IPS DF 4.7 (cell line): ENCODE results near the gene GLI3.

Experiments
- DNase-seq: peaks from one replicate; pipeline ENCODE4 v3.0.0-alpha.2; 2013; ENCODE audit warnings: low spot score; ENCODE audit errors: extremely low read depth

Gene GLI3

DNA sequence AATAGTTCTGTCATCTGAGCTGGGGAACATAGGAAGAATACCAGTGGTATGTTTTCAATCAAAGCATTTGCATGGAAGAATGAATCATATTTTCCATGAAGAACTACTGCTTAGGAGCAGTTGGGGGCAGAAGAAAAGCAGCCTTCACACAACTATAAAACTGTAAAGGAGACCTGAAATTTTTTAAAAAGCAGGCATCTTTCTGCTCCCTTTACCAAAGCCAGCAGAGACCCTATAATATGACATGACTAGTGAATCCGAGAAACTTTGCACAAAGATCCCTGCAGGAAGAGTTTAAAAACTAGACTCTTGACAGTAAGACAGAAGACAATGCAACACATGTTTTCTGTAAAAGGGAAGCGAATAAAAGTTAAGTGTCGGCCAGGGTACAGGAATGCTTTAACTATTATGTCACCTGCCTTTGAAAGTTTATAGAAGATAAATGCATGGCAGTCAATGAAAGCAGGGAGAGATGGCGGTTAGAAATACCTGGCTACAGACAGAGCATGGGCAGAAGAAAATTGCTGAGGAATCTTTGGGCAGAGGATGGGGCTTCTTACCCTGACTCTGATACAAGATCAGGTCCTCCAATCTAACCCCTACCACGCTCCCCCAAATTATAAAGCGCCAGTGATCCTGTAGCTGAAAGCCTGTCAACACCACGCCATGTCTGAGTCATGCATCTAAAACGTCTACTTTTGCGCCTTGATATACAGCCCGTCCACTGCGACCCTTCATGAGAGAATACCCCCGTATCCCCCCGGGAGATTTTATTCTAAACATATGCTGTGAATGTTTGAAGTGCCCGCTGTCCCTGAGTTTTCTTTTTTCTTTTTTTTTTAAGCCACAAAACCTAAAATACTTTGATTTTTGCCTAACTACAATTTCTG is 93.1 kb downstream of the GLI3 start:
- DNase-seq = no peak

DNA sequence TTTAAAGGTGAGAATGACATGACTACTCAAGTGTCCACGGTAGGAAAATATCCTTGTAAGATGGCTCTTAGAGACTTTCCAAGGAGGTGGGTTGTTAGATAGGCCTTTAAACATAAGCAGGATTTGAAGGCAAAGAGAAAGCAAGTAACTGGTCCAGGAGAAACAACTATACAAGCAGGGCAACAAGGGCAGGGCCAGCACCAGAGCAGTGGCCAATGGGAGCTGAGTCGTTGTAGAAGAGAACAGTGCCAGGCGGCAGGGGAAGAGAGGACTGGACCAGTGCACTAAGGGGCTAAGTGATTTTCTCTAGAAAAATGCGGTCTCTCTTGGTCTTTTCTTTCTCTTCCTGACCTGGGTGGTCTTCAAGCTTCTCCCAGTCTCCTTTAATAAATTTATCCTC is 94.9 kb downstream of the GLI3 start:
- DNase-seq = no peak

DNA sequence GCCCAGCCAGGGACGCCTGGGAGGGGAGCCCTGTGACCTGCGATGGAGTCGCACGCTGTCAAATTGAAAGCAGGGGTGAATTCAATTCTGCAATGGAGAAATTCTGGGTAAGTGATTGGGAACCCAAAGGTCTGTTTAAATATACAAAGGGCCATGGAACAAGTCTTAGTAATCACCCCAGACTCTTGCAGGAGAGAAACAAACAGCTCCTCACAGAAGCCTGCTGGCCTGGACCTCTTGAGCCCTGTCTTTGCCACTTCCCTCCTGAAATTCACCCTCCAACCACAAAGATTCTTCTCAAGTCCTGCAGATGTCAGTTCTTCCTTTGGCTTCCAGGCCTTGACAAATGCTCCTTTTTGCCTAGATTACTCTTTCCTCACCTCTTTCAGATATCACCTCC is 97.3 kb downstream of the GLI3 start:
- DNase-seq = no peak

DNA sequence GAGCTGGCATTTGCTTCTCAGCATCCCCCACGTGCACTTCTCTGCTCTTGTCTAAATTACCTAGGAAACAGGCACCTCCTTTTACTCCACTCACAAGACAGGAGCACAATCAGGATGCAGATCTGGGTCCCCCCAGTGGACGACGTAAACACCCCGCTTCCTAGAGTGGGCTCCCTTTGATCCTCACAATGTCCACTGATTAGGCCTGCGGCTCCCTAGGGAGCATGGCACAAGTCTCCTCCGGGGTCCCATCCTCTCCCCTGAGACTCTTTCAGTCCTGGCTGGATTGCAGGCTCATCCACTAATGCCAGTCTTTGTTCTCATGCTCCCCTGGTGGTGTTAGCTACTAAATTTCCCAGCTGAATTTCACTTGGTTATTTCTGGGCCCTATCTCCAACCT is 98.3 kb downstream of the GLI3 start:
- DNase-seq = no peak

DNA sequence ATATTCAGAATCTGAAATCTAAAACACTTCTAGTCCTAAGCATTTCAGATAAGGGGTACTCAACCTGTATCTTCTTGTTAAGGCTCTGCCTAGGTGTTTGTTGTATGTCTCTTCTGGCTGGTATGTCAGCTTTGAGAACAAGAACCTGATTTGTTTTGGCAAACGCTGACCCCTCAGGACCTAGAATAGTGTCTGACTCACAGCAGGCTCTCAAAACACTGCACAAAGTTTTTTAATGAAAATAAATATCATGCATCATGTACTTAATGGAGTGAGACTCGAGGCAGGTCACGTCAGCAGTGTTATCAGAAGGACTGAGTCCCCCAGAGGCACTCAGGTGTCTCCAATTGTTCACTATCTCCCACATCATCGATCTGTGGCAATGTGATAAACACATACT is 99.1 kb downstream of the GLI3 start:
- no peak for DNase-seq

DNA sequence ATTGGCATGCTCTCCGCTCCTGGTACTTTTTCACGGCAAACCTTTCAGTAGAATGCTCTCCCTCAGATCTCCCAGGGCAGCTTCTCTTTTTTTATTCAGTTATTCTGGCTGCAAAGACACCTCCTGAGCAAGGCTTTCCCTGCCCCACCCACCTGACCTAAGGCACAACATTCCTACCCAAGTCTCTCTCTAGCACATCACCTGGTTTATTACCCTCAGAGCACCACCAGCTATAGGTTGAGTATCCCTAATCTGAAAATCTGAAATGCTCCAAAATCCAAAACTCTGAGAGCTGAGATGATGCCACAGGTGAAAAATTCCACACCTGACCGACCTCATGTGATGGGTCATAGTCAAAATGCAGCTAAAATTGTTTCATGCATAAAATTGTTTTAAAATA is 99.6 kb downstream of the GLI3 start:
- DNase-seq = no peak

DNA sequence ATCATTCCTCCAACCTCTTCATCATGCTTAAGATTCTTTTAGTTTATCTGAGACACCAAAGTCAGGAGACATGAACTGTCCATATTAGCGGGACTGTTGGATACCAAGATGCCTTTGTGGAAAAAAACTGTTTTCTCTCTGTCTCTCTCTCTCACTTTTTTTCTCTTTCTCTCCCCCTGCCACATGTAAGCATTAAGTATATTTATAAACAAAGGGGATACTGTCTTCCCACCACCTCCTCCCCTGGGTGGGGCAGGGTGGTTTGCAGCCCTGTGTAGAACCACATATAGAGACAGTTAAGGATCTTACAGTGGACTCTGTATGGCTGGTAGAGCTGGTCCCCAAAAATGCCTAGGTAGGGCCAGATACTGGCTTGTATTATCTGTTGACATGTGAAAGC is 101.3 kb downstream of the GLI3 start:
- no peak for DNase-seq

DNA sequence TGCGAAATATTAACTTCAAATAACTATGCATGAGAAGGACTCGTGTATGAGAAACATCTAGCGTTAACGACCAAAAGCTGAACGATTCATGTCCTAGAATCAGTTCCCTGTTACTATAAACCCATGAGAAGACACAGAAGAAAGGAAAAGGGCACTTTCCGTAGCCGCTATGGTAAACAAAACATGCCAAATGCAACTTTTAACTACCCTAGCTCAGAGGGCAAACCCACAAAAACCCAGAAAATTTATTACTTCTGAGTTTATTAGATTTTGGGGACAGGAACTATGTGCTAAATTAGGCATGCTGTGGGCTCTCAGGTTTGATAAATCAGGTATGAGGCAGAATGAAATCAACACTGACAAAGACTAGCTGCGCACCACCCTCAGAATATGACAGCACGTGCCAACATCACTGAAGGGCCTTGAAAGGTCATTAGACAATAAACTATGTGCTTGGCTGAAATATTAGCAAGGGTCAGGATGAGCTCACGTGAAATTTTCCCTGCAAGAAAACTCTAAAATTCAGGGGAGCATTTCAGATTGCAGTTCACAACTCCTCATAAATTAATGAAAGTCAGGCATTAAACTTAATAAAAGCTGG is 102.6 kb downstream of the GLI3 start:
- DNase-seq = no peak

DNA sequence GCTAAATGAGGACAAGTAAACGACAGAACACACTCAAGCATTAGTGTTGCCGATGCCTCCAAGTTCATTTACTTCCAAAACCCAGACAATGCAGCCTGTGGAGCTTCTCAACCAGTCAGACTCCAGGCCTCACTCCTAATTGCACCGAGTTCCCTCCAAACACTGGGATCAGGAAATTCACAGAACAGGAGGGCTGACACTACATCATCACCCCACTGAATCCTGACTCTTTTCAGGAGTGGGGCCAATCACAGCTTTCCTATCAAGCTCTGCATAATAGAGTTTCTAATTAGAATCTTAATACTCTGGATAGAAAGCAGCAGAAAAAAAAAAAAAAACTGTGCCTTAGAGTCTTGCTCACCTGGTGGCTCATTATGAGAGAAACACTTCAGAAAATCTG is 103.7 kb downstream of the GLI3 start:
- no peak for DNase-seq

DNA sequence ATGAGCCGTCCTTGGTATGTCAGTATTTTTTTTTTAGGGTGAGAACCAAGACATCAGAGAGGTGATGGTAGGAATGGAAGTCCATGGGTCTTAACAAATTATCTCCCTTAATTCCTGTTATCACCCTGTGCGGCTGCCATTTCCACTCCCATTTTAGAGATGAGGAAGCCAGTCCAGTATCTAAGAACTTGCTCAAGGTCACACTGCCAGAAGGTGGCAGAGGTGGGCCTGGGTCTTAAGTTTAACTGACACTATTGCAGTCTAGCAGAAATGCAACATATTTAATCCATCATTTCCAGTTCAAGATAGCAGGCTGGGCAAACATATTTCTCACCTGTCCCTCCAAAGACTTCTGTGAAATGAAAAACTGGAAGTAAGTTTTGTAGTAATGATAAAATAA is 108.3 kb downstream of the GLI3 start:
- DNase-seq = no peak

DNA sequence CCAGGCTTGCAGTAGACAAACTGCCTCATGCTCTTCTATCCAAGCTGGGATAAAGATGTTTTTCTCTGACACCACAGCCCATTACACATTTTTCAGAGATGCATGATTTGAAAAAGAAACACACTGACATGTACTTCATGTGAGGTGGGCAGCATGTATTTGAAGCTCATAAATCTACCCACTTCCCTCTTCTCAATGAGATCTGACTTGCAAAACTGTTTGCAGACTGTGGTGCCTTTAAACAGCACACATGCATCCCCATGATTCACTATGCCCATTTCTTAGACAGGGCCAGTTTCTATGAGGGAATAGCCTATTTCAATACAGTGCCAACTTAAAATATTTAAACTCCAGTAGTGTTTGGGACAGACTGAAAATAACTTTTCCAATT is 109.8 kb downstream of the GLI3 start:
- no peak for DNase-seq

DNA sequence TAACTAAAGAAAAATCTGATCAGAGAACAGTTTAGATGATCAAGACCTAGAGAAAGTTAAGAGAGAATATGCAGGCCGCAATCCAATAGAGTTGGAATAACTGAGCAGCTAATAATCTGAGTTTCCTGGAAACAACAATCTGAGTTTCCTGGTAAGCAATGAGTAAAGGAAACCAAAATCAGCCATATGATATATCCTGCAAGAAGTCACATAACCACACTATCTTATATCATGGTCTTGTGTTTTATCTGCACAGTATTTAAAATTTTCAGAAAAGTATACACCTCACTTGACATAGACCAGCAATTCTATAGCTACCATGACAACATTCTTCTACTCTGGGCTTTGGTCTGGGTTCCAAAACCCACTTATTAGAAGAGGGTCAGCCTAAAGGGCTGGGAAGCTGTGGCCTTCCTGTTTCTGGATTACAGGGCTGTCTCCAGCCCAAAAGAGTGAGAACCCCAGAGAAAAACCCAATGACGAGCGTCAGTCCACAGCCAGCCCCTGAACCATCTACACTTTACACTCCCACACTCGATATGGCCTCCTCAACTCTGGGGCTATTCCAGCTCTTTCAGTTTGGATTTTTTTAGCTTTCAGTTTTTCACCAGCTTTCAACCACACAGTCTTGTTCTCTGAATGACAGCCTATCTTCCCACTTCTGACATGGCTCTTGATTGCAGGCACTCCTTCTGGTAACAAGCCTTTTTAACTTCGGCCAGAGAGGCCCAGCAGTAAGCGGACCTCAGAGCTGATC is 110.4 kb downstream of the GLI3 start:
- DNase-seq = no peak

DNA sequence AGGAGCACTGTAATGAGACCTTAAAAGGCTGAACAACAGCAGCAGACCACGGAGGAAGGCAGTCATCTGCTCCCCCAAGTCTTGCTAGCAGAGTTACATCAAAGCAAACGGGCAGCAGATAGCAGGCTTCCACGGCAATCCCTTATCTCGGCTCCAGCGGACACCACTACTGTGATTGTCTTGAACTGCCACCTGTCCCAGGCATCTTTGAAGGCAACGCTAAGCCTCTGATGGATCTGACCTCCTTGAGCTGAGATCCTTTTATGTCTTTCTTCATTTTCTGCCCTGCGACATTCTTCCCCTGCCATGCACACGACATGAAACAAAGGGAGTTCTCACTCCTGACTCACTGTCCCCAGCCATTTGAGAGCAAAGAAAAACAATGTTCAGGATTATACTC is 111.7 kb downstream of the GLI3 start:
- DNase-seq = no peak

DNA sequence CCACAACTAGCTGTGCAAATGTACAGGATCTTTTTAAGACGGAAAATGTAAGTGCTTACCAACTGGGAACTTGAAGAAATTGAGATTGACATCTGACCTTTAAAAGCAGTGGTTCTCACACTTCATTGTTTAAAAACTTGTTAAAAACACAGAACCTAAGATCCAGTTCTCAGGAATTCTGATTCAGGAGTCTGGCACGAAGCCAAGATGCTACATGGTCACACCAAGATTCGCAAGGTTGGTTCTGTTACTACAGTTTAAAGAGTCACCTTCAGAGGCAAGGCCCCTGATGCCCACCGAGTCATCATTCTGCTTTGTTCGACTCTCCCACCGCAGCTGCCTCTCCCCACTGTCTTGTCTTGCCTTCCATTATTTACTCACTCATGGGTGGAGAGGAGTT is 113.3 kb downstream of the GLI3 start:
- DNase-seq = no peak

DNA sequence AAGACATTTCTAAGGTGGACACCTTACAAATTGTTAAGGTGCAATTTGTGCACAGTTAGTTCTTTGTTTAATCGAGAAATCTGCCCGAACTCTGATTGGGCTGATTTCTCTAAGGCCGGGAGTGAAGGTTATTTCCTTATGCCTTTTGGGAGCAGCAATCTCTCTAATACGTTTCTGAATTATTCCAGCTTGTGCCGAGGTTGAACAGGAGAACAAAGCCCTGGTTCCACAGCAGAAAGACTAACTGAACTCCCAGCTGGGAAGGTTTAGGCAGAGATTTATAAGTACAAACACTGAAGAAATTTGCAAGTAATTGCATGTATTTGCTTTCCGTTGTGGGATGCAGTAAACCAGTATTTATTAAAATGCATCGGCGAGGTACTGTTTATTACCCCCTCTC is 116.8 kb downstream of the GLI3 start:
- no peak for DNase-seq

DNA sequence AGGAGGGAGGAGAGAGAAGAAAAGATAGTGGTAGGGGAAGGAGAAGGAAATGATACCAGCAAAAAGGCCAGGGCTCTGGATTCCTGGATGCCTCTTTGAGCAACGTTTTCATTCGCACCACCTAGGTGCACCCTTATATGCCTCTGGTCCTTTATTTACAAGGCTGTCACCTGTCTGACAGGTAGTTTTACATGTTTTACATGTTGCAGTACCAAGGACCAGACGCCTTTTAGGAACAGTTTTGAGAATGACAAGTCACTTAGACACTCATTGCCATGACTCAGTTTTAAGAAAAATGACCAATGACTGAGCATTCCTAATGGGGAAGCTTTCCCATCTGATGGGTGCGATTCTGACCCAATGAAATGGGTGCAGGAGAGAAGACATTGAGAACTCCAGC is 119.8 kb downstream of the GLI3 start:
- no peak for DNase-seq

DNA sequence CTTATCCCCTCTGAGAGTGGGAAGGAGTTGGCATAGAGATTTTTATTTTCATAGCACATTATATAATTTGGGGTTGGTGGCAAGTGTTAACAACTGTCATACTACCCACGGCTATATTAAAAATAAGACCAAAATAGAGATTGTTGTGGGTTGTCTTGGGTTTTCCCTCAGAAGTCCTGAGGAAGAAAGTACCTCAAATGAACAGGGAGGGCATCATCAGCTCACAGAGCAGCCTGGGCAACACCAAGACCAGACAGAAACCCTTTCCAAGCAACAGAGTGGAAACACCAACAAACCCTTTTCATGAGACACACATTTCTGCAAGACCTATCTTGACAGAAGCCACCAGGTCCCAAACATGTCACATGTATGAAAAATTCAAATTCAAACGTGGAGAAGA is 121.2 kb downstream of the GLI3 start:
- no peak for DNase-seq

DNA sequence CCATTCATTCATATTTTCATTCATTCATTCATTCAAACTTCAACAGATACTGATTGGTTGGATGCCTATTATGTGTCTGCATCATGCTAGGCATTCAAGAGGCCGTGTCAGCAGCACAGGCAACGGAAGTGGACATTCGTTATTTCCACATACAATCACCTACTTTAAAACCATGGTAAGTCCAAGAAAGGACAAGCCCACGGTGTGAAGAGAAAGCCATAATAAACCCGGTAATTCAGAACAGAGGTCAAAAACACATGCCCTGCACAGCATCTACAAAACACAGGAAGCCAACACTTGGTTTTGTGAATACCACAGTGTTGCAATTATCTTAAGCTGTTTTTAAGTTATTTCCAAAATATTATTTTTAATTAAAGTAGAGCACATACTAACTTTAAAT is 126.7 kb downstream of the GLI3 start:
- DNase-seq = no peak

DNA sequence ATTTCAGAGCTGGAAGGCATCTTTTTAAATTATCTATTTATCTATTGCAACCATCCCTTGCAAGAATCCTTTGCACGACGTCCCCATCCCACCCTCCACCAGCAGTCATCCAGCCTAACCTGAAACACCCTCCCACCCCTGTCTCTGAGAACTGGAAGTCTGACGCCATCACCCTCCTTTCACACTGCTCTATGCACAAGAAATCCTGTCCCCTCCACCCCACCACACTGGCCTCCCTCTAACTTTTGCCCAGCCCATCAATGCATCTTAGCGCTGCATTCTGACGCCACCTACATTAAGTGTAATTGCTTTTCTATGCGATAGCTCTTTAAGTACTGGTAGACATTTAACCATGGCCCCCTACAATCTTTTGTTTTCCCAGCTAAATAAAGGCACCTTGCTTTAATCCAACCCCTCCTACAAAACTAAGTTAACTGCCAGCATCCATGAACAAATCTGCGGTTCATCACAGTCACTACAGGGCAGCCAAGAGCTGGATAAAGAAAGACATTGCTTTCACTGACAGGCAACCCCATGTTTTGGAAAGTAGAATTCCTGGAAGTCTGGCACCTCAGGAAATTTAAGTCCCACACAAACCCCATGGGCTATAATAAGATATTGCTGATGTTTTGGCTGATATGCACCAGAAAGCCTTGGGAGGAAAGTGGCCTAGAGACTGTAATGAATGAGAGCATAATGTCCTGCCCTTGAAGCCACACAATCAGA is 128.0 kb downstream of the GLI3 start:
- DNase-seq = no peak

DNA sequence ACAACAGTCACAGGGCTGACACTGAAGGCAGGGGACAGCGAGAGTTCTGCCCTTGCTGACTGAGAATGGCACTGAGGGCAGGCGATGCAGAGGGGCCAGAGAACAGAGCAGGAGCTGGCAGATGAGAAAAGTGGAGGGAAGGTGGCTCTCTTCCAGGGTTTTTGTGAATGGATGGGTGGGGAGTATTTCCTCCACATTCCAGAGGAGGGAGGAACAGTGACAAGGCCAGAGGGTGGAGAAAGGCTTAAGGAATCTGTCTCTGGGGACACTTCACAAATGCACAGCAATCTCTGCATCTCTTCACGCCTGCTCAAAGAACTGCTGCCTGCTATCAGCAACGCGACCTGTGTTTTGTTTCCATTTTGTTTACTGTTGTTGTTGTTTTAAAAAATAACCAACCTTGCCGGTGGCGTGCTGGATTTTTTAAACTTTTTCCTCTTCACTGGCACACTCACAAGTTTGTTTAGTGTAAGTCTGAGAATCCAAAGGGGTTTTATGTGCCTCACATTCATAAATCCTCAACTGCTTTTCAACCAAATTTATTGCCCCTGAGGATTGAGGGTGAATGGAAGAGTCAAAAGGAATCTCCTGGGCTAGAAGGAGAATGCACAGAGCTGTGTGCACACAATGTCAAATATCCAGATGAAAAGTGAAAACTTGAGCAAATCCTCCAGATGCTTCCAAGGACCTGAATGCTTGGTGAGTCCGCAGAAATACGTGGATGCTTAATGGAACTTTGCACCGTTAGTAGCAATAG is 129.3 kb downstream of the GLI3 start:
- peak; percentile 30 for DNase-seq

DNA sequence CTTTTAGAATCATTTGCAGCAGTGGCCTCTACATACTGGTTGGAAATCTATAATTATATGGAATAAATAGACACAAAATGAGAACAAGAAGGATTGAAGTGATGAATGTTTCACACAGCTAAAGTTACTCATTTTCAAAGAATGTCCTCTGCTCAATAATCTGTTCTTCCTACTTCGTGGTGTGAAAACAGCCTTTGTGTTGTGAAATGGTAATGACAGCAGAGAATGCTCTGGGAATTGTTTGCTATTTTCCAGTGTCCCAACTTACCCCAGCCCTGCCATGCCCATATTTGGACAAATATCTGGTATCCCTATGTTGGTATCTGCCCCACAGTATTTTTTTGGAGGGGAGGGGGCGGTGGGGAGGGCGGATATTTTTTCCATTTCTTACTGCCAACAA is 130.4 kb downstream of the GLI3 start:
- no peak for DNase-seq
